WTC11 (cell line): ENCODE measurements around the gene LCA5. TPM values are rescaled to one million over a fixed set of nuclear protein-coding genes. Genes with fewer than 3 reads are reported as not detected.
"Not testable (repeated sequence)": the region's sequence is repeated elsewhere in the genome, so short reads cannot be mapped to it uniquely, and the experiment has no call there.

Experiments
- ATAC-seq: fragments of 200-7000 bp; cut with Tn5 transposase; 2 replicates; pipeline ENCODE4 v1.10.0; 2021; ENCODE audit warnings: mild to moderate bottlenecking, moderate library complexity
- CTCF ChIA-PET: fragments of 300-600 bp; sonication (Branson Sonifier 250); formaldehyde crosslinking; loops from one replicate; lab custom pipeline; 2021; ENCODE audit warnings: antibody characterized with exemption; lab: Charles Lee
- POLR2A ChIA-PET: fragments of 350-600 bp; sonication (Branson Sonifier 250); formaldehyde crosslinking; loops from one replicate; lab custom pipeline; 2021; ENCODE audit warnings: antibody characterized with exemption; lab: Charles Lee
- DNase-seq: peaks from one replicate; pipeline ENCODE4 v3.0.0; 2021; ENCODE audit warnings: low spot score
- H3K27ac Mint-ChIP-seq: 2 replicates; pipeline ENCODE4 v1.8.0; 2021; ENCODE audit warnings: mixed read lengths
- H3K27me3 Mint-ChIP-seq: 2 replicates; pipeline ENCODE4 v1.8.0; 2021; ENCODE audit warnings: low read depth, mild to moderate bottlenecking, moderate library complexity, mixed read lengths
- H3K36me3 Mint-ChIP-seq: 2 replicates; pipeline ENCODE4 v1.8.0; 2021; ENCODE audit warnings: mixed read lengths
- H3K4me1 Mint-ChIP-seq: 2 replicates; pipeline ENCODE4 v1.8.0; 2022; ENCODE audit warnings: mixed read lengths
- H3K4me3 Mint-ChIP-seq: 2 replicates; pipeline ENCODE4 v1.8.0; 2021; ENCODE audit warnings: mild to moderate bottlenecking, moderate library complexity, mixed read lengths
- H3K9me3 Mint-ChIP-seq: 2 replicates; pipeline ENCODE4 v1.8.0; 2021; ENCODE audit warnings: mixed read lengths
- CREB1 ChIP-seq: sonication (generic); formaldehyde crosslinking; IDR thresholded peaks from 2 replicates; pipeline ENCODE4 v1.8.0; 2023; ENCODE audit warnings: mild to moderate bottlenecking, missing genetic modification reagents
- ESRRA ChIP-seq: sonication (generic); formaldehyde crosslinking; IDR thresholded peaks from 2 replicates; pipeline ENCODE4 v1.8.1; 2022; ENCODE audit warnings: mild to moderate bottlenecking, missing genetic modification reagents, borderline replicate concordance
- FOXP1 ChIP-seq: sonication (generic); formaldehyde crosslinking; IDR thresholded peaks from 2 replicates; pipeline ENCODE4 v1.8.0; 2022; ENCODE audit warnings: missing genetic modification reagents, mild to moderate bottlenecking, moderate library complexity, borderline replicate concordance
- GRHL2 ChIP-seq: fragments of 250-450 bp; sonication (Bioruptor Pico); IDR thresholded peaks from 2 replicates; pipeline ENCODE4 v1.8.0; 2022; ENCODE audit warnings: mild to moderate bottlenecking, moderate library complexity; ENCODE audit not compliant: insufficient replicate concordance, severe bottlenecking
- JAZF1 ChIP-seq: fragments of 250-450 bp; sonication (Bioruptor Pico); IDR thresholded peaks from 2 replicates; pipeline ENCODE4 v1.9.0; 2021; ENCODE audit warnings: moderate library complexity, mild to moderate bottlenecking, inconsistent platforms
- MYBL2 ChIP-seq: sonication (generic); formaldehyde crosslinking; IDR thresholded peaks from 2 replicates; pipeline ENCODE4 v1.8.1; 2023; ENCODE audit warnings: mild to moderate bottlenecking, moderate library complexity, missing genetic modification reagents
- NFATC4 ChIP-seq: fragments of 250-450 bp; sonication (Bioruptor Pico); IDR thresholded peaks from 2 replicates; pipeline ENCODE4 v1.9.0; 2021; ENCODE audit warnings: mild to moderate bottlenecking
- NR3C1 ChIP-seq: sonication (generic); formaldehyde crosslinking; conservative IDR thresholded peaks from 2 replicates; pipeline ENCODE4 v1.8.1; 2023; ENCODE audit warnings: low read depth, mild to moderate bottlenecking, missing genetic modification reagents
- RORB ChIP-seq: fragments of 250-450 bp; sonication (Bioruptor Pico); IDR thresholded peaks from 2 replicates; pipeline ENCODE4 v1.9.0; 2021; ENCODE audit warnings: mild to moderate bottlenecking
- TEAD4 ChIP-seq: sonication (generic); formaldehyde crosslinking; IDR thresholded peaks from 2 replicates; pipeline ENCODE4 v1.8.0; 2022; ENCODE audit warnings: mild to moderate bottlenecking, missing genetic modification reagents
- ZNF138 ChIP-seq: sonication (generic); formaldehyde crosslinking; conservative IDR thresholded peaks from 2 replicates; pipeline ENCODE4 v1.8.1; 2022; ENCODE audit warnings: mild to moderate bottlenecking, moderate library complexity, missing genetic modification reagents
- ZNF416 ChIP-seq: fragments of 250-450 bp; sonication (Bioruptor Pico); IDR thresholded peaks from 2 replicates; pipeline ENCODE4 v1.9.0; 2021; ENCODE audit warnings: mild to moderate bottlenecking, inconsistent platforms
- ZNF671 ChIP-seq: fragments of 250-450 bp; sonication (Bioruptor Pico); IDR thresholded peaks from 2 replicates; pipeline ENCODE4 v1.8.0; 2021; ENCODE audit warnings: mild to moderate bottlenecking
- total RNA-seq: library from RNA; stranded (reverse); gene quantifications from 3 replicates; pipeline ENCODE4 v1.2.3, GENCODE V29; 2021
- TF ChIP-seq, protein P1 (sequence below): sonication (generic); formaldehyde crosslinking; IDR thresholded peaks from 2 replicates; pipeline ENCODE4 v1.8.1; 2022; ENCODE audit warnings: low read depth, mild to moderate bottlenecking, moderate library complexity, missing genetic modification reagents, borderline replicate concordance
- TF ChIP-seq, protein P2 (sequence below): fragments of 250-450 bp; sonication (Bioruptor Pico); IDR thresholded peaks from 2 replicates; pipeline ENCODE4 v1.8.0; 2021; ENCODE audit warnings: mild to moderate bottlenecking
- TF ChIP-seq, protein P3 (sequence below): sonication (generic); formaldehyde crosslinking; IDR thresholded peaks from 2 replicates; pipeline ENCODE4 v1.8.1; 2023; ENCODE audit warnings: mild to moderate bottlenecking, missing genetic modification reagents
- TF ChIP-seq, protein P4 (sequence below): sonication (generic); formaldehyde crosslinking; IDR thresholded peaks from 2 replicates; pipeline ENCODE4 v1.8.1; 2023; ENCODE audit warnings: mild to moderate bottlenecking, missing genetic modification reagents
- TF ChIP-seq, protein P5 (sequence below): fragments of 250-450 bp; sonication (Bioruptor Pico); conservative IDR thresholded peaks from 2 replicates; pipeline ENCODE4 v1.9.0; 2021; ENCODE audit warnings: mild to moderate bottlenecking
- TF ChIP-seq, protein P6 (sequence below): sonication (generic); formaldehyde crosslinking; IDR thresholded peaks from 2 replicates; pipeline ENCODE4 v1.8.1; 2022; ENCODE audit warnings: low read depth, missing genetic modification reagents, borderline replicate concordance

LCA5 gene
- total RNA-seq, 1 experiment from 2014 or later, result 3.8 TPM

DNA sequence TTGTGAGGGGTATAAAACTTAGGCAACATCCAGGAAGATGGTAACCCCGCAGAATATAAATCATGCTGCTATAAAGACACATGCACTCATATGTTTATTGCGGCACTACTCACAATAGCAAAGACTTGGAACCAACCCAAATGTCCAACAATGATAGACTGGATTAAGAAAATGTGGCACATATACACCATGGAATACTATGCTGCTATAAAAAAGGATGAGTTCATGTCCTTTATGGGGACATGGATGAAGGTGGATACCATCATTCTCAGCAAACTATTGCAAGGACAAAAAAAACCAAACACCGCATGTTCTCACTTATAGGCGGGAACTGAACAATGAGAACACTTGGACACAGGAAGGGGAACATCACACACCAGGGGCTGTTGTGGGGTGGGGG lies 7.7 kb downstream of the LCA5 start:
- H3K4me3 Mint-ChIP-seq, H3K9me3 Mint-ChIP-seq, H3K36me3 Mint-ChIP-seq, POLR2A ChIA-PET, H3K27me3 Mint-ChIP-seq, H3K27ac Mint-ChIP-seq, DNase-seq, ATAC-seq, CTCF ChIA-PET: not testable (repeated sequence)
- peaks cover 16% of the 10 kb centered on the region for H3K4me1 Mint-ChIP-seq

DNA sequence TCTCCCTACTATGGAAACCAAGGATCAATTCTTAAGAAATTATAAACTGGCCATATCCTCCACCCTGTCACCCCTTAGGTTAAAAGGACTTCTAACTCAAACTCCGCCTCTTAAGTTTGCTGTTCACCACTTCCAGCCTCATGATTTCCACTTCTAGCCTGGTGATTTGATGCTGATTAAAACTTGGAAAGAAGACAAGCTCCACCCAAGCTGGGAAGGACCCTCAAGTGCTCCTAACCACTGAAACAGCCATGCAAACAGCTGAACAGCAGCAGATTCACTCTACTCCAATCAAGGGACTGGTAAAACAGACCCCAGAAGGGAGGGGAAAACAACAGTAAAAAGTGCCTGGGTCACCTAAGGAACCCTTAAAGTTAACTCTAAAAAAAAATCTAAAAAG lies 10.3 kb downstream of the LCA5 start:
- Mint-ChIP-seq H3K36me3 (no peaks in the 10 kb centered on the region), H3K4me3 (no peak overlapping the region), H3K27me3 (no peaks in the 10 kb centered on the region), H3K4me1 (peaks cover 29% of the 10 kb centered on the region), H3K27ac (peak overlapping the region; percentile 28; the same call in 1 of the 2 replicates), H3K9me3 (peaks cover 3% of the 10 kb centered on the region; the same call in 1 of the 2 replicates)
- TF ChIP-seq FOXP1 (CRISPR knock-in tag), result no peak
- TF ChIP-seq ESRRA, result no peak
- TF ChIP-seq CREB1 (CRISPR knock-in tag), result no peak
- TF ChIP-seq, protein P1, sequence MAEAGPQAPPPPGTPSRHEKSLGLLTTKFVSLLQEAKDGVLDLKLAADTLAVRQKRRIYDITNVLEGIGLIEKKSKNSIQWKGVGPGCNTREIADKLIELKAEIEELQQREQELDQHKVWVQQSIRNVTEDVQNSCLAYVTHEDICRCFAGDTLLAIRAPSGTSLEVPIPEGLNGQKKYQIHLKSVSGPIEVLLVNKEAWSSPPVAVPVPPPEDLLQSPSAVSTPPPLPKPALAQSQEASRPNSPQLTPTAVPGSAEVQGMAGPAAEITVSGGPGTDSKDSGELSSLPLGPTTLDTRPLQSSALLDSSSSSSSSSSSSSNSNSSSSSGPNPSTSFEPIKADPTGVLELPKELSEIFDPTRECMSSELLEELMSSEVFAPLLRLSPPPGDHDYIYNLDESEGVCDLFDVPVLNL, result no peak
- no peak for TF ChIP-seq ZNF416
- TF ChIP-seq, protein P2, sequence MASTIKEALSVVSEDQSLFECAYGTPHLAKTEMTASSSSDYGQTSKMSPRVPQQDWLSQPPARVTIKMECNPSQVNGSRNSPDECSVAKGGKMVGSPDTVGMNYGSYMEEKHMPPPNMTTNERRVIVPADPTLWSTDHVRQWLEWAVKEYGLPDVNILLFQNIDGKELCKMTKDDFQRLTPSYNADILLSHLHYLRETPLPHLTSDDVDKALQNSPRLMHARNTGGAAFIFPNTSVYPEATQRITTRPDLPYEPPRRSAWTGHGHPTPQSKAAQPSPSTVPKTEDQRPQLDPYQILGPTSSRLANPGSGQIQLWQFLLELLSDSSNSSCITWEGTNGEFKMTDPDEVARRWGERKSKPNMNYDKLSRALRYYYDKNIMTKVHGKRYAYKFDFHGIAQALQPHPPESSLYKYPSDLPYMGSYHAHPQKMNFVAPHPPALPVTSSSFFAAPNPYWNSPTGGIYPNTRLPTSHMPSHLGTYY (CRISPR knock-in tag), result no peak
- TF ChIP-seq ZNF138, result no peak
- no peak for TF ChIP-seq NFATC4 (CRISPR knock-in tag)
- TF ChIP-seq, protein P3, sequence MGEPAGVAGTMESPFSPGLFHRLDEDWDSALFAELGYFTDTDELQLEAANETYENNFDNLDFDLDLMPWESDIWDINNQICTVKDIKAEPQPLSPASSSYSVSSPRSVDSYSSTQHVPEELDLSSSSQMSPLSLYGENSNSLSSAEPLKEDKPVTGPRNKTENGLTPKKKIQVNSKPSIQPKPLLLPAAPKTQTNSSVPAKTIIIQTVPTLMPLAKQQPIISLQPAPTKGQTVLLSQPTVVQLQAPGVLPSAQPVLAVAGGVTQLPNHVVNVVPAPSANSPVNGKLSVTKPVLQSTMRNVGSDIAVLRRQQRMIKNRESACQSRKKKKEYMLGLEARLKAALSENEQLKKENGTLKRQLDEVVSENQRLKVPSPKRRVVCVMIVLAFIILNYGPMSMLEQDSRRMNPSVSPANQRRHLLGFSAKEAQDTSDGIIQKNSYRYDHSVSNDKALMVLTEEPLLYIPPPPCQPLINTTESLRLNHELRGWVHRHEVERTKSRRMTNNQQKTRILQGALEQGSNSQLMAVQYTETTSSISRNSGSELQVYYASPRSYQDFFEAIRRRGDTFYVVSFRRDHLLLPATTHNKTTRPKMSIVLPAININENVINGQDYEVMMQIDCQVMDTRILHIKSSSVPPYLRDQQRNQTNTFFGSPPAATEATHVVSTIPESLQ, result no peak
- no peak for TF ChIP-seq ZNF671 (CRISPR knock-in tag)
- no peak for TF ChIP-seq GRHL2 (CRISPR knock-in tag)
- TF ChIP-seq, protein P4, sequence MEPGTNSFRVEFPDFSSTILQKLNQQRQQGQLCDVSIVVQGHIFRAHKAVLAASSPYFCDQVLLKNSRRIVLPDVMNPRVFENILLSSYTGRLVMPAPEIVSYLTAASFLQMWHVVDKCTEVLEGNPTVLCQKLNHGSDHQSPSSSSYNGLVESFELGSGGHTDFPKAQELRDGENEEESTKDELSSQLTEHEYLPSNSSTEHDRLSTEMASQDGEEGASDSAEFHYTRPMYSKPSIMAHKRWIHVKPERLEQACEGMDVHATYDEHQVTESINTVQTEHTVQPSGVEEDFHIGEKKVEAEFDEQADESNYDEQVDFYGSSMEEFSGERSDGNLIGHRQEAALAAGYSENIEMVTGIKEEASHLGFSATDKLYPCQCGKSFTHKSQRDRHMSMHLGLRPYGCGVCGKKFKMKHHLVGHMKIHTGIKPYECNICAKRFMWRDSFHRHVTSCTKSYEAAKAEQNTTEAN, result no peak
- no peak for TF ChIP-seq RORB (CRISPR knock-in tag)
- TF ChIP-seq, protein P5, sequence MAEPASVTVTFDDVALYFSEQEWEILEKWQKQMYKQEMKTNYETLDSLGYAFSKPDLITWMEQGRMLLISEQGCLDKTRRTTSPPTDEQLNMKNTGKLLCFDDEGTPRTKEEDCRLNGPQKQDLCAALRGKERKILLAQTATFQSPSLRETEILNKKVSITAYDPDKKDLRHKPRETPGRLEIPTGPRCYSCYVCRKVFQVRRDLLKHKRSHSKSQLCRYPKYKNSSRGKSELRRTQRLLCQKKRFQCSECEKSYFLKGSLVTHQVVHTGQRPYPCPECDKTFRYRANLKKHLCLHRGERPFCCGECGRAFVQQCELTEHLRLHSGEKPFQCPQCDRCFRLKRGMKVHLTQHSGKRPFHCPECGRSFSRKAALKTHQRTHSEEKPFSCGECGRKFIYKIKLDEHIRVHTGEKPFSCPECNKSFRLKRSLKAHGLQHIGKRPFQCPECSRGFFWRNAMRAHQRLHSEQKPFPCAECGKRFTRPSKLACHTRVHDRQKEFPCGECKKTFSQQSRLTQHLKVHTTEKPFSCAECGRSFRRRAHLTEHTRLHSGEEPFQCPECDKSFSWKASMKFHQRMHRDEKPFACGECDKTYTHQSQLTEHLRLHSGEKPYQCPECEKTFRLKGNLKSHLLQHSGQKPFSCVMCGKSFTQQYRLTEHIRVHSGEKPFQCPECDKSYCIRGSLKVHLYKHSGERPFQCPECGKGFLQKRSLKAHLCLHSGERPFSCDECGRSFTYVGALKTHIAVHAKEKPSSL (CRISPR knock-in tag), result no peak
- no peak for TF ChIP-seq JAZF1 (CRISPR knock-in tag)
- no peak for TF ChIP-seq TEAD4 (CRISPR knock-in tag)
- TF ChIP-seq, protein P6, sequence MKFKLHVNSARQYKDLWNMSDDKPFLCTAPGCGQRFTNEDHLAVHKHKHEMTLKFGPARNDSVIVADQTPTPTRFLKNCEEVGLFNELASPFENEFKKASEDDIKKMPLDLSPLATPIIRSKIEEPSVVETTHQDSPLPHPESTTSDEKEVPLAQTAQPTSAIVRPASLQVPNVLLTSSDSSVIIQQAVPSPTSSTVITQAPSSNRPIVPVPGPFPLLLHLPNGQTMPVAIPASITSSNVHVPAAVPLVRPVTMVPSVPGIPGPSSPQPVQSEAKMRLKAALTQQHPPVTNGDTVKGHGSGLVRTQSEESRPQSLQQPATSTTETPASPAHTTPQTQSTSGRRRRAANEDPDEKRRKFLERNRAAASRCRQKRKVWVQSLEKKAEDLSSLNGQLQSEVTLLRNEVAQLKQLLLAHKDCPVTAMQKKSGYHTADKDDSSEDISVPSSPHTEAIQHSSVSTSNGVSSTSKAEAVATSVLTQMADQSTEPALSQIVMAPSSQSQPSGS (CRISPR knock-in tag), result no peak
- no peak for TF ChIP-seq MYBL2 (CRISPR knock-in tag)
- TF ChIP-seq NR3C1 (CRISPR knock-in tag), result no peak
- ChIA-PET CTCF (no interaction called here), POLR2A (interaction anchor here (1.3 kb wide), 1 partner anchor 10 kb away, joined by 5 read pairs; the partner anchor contains the start of gene LCA5)
- DNase-seq, result no peak
- ATAC-seq, result no peak
